Measurements from ENCODE around the gene DSEL.

DSEL gene

GRCh38 chr18:67484458-67484857 lies 32.1 kb downstream of the DSEL start:
- Histone ChIP-seq H3K27me3 (ENCODE audit: insufficient read depth, low read length) (no peaks in the 10 kb centered on the region), H3K4me3 (ENCODE audit: low read length) (no peak overlapping the region), H3K4me1 (ENCODE audit: insufficient read depth, low read length) (peaks cover 15% of the 10 kb centered on the region), H3K36me3 (ENCODE audit: insufficient read depth, low read length) (no peaks in the 10 kb centered on the region), H2AFZ (ENCODE audit: low read depth, low read length) (no peak overlapping the region), H3K9me3 (ENCODE audit: low read length) (no peaks in the 10 kb centered on the region)

GRCh38 chr18:67483952-67484351 lies 32.6 kb downstream of the DSEL start:
- no peaks in the 10 kb centered on the region for H3K9me3 ChIP-seq (ENCODE audit: low read length)
- H3K4me1 ChIP-seq (ENCODE audit: insufficient read depth, low read length), result peaks cover 14% of the 10 kb centered on the region
- H3K36me3 ChIP-seq (ENCODE audit: insufficient read depth, low read length), result no peaks in the 10 kb centered on the region
- no peak overlapping the region for H3K4me3 ChIP-seq (ENCODE audit: low read length)
- no peak overlapping the region for H2AFZ ChIP-seq (ENCODE audit: low read depth, low read length)
- H3K27me3 ChIP-seq (ENCODE audit: insufficient read depth, low read length), result no peaks in the 10 kb centered on the region

GRCh38 chr18:67483237-67483636 lies 33.3 kb downstream of the DSEL start:
- H3K4me3 ChIP-seq (ENCODE audit: low read length), result no peak overlapping the region
- no peaks in the 10 kb centered on the region for H3K9me3 ChIP-seq (ENCODE audit: low read length)
- no peaks in the 10 kb centered on the region for H3K27me3 ChIP-seq (ENCODE audit: insufficient read depth, low read length)
- no peak overlapping the region for H2AFZ ChIP-seq (ENCODE audit: low read depth, low read length)
- peaks cover 14% of the 10 kb centered on the region for H3K4me1 ChIP-seq (ENCODE audit: insufficient read depth, low read length)
- H3K36me3 ChIP-seq (ENCODE audit: insufficient read depth, low read length), result no peaks in the 10 kb centered on the region

- Histone ChIP-seq H2AFZ (ENCODE audit: low read depth, low read length) (no peak overlapping the region), H3K36me3 (ENCODE audit: insufficient read depth, low read length) (no peaks in the 10 kb centered on the region), H3K4me3 (ENCODE audit: low read length) (no peak overlapping the region), H3K9me3 (ENCODE audit: low read length) (no peaks in the 10 kb centered on the region), H3K4me1 (ENCODE audit: insufficient read depth, low read length) (peaks cover 4% of the 10 kb centered on the region), H3K27me3 (ENCODE audit: insufficient read depth, low read length) (no peaks in the 10 kb centered on the region)
Measured at GRCh38 chr18:67478249-67478648, 38.3 kb downstream of the DSEL start.

- Histone ChIP-seq H3K9me3 (ENCODE audit: low read length) (no peaks in the 10 kb centered on the region), H3K4me3 (ENCODE audit: low read length) (no peak overlapping the region), H3K27me3 (ENCODE audit: insufficient read depth, low read length) (no peaks in the 10 kb centered on the region), H3K4me1 (ENCODE audit: insufficient read depth, low read length) (no peaks in the 10 kb centered on the region), H3K36me3 (ENCODE audit: insufficient read depth, low read length) (no peaks in the 10 kb centered on the region), H2AFZ (ENCODE audit: low read depth, low read length) (no peak overlapping the region)
Measured at GRCh38 chr18:67477522-67477921, 39.0 kb downstream of the DSEL start.

- no peak overlapping the region for H2AFZ ChIP-seq (ENCODE audit: low read depth, low read length)
- no peaks in the 10 kb centered on the region for H3K27me3 ChIP-seq (ENCODE audit: insufficient read depth, low read length)
- no peaks in the 10 kb centered on the region for H3K4me1 ChIP-seq (ENCODE audit: insufficient read depth, low read length)
- no peaks in the 10 kb centered on the region for H3K9me3 ChIP-seq (ENCODE audit: low read length)
- H3K4me3 ChIP-seq (ENCODE audit: low read length), result no peak overlapping the region
- H3K36me3 ChIP-seq (ENCODE audit: insufficient read depth, low read length), result no peaks in the 10 kb centered on the region
Measured at GRCh38 chr18:67476585-67476984, 39.9 kb downstream of the DSEL start.

- no peaks in the 10 kb centered on the region for H3K27me3 ChIP-seq (ENCODE audit: insufficient read depth, low read length)
- H2AFZ ChIP-seq (ENCODE audit: low read depth, low read length), result peak overlapping the region; percentile 38
- H3K9me3 ChIP-seq (ENCODE audit: low read length), result no peaks in the 10 kb centered on the region
- peaks cover 3% of the 10 kb centered on the region for H3K4me1 ChIP-seq (ENCODE audit: insufficient read depth, low read length)
- no peak overlapping the region for H3K4me3 ChIP-seq (ENCODE audit: low read length)
- no peaks in the 10 kb centered on the region for H3K36me3 ChIP-seq (ENCODE audit: insufficient read depth, low read length)
Measured at GRCh38 chr18:67475673-67476072, 40.8 kb downstream of the DSEL start.

GRCh38 chr18:67468038-67468437 lies 48.5 kb downstream of the DSEL start:
- Histone ChIP-seq H3K27me3 (ENCODE audit: insufficient read depth, low read length) (no peaks in the 10 kb centered on the region), H3K9me3 (ENCODE audit: low read length) (no peaks in the 10 kb centered on the region), H3K4me1 (ENCODE audit: insufficient read depth, low read length) (peaks cover 10% of the 10 kb centered on the region), H2AFZ (ENCODE audit: low read depth, low read length) (no peak overlapping the region), H3K36me3 (ENCODE audit: insufficient read depth, low read length) (no peaks in the 10 kb centered on the region), H3K4me3 (ENCODE audit: low read length) (no peak overlapping the region)

- Histone ChIP-seq H3K9me3 (ENCODE audit: low read length) (no peaks in the 10 kb centered on the region), H3K4me3 (ENCODE audit: low read length) (no peak overlapping the region), H3K4me1 (ENCODE audit: insufficient read depth, low read length) (peaks cover 10% of the 10 kb centered on the region), H3K27me3 (ENCODE audit: insufficient read depth, low read length) (no peaks in the 10 kb centered on the region), H3K36me3 (ENCODE audit: insufficient read depth, low read length) (no peaks in the 10 kb centered on the region), H2AFZ (ENCODE audit: low read depth, low read length) (peak overlapping the region; percentile 2)
Measured at GRCh38 chr18:67467188-67467587, 49.3 kb downstream of the DSEL start.

GRCh38 chr18:67464499-67464898 lies 52.0 kb downstream of the DSEL start:
- no peak overlapping the region for H3K4me3 ChIP-seq (ENCODE audit: low read length)
- H2AFZ ChIP-seq (ENCODE audit: low read depth, low read length), result no peak overlapping the region
- no peaks in the 10 kb centered on the region for H3K36me3 ChIP-seq (ENCODE audit: insufficient read depth, low read length)
- peaks cover 8% of the 10 kb centered on the region for H3K4me1 ChIP-seq (ENCODE audit: insufficient read depth, low read length)
- no peaks in the 10 kb centered on the region for H3K9me3 ChIP-seq (ENCODE audit: low read length)
- no peaks in the 10 kb centered on the region for H3K27me3 ChIP-seq (ENCODE audit: insufficient read depth, low read length)

- H3K4me1 ChIP-seq (ENCODE audit: insufficient read depth, low read length), result peaks cover 8% of the 10 kb centered on the region
- H3K9me3 ChIP-seq (ENCODE audit: low read length), result no peaks in the 10 kb centered on the region
- H2AFZ ChIP-seq (ENCODE audit: low read depth, low read length), result no peak overlapping the region
- H3K36me3 ChIP-seq (ENCODE audit: insufficient read depth, low read length), result no peaks in the 10 kb centered on the region
- H3K4me3 ChIP-seq (ENCODE audit: low read length), result no peak overlapping the region
- H3K27me3 ChIP-seq (ENCODE audit: insufficient read depth, low read length), result no peaks in the 10 kb centered on the region
Measured at GRCh38 chr18:67463829-67464228, 52.7 kb downstream of the DSEL start.

GRCh38 chr18:67456711-67457110 lies 59.8 kb downstream of the DSEL start:
- no peak overlapping the region for H3K4me3 ChIP-seq (ENCODE audit: low read length)
- H3K36me3 ChIP-seq (ENCODE audit: insufficient read depth, low read length), result no peaks in the 10 kb centered on the region
- H2AFZ ChIP-seq (ENCODE audit: low read depth, low read length), result no peak overlapping the region
- H3K4me1 ChIP-seq (ENCODE audit: insufficient read depth, low read length), result no peaks in the 10 kb centered on the region
- no peaks in the 10 kb centered on the region for H3K9me3 ChIP-seq (ENCODE audit: low read length)
- H3K27me3 ChIP-seq (ENCODE audit: insufficient read depth, low read length), result no peaks in the 10 kb centered on the region
